HepG2 (cell line): ENCODE measurements around the gene EMC1.

Experiments used
- CEBPB ChIP-seq: IDR thresholded peaks from 2 replicates; pipeline ENCODE4 v1.6.1; 2011; ENCODE audit warnings: low read depth, low read length, improper control_type of control experiment, borderline replicate concordance
- CTCF ChIP-seq: sonication (generic); formaldehyde crosslinking; IDR thresholded peaks from 2 replicates; pipeline ENCODE4 v1.5.0; 2020; ENCODE audit warnings: mild to moderate bottlenecking, missing genetic modification reagents, moderate library complexity
- EZH2 ChIP-seq: conservative IDR thresholded peaks from 2 replicates; pipeline ENCODE4 v1.6.1; 2012; ENCODE audit warnings: mild to moderate bottlenecking, low read depth, low read length, moderate library complexity
- KDM1A ChIP-seq: IDR thresholded peaks from 2 replicates; pipeline ENCODE4 v1.6.1; 2016; ENCODE audit warnings: missing compliant biosample characterization
- MTF1 ChIP-seq: sonication (generic); formaldehyde crosslinking; IDR thresholded peaks from 2 replicates; pipeline ENCODE4 v1.5.0; 2020; ENCODE audit warnings: missing genetic modification reagents
- SKIL ChIP-seq: sonication (generic); formaldehyde crosslinking; IDR thresholded peaks from 2 replicates; pipeline ENCODE4 v1.8.0; 2022; ENCODE audit warnings: missing genetic modification reagents, mild to moderate bottlenecking, moderate library complexity, borderline replicate concordance
- TCF12 ChIP-seq, 2 experiments: fragments of 450-650 bp in 1 of 2; sonication (generic) in 1 of 2; formaldehyde crosslinking in 1 of 2; IDR thresholded peaks; 2 replicates each; pipeline versions ENCODE4 v1.6.1 to v1.8.0; 2017 to 2022; ENCODE audit warnings: antibody characterized with exemption in 1 of 2, mild to moderate bottlenecking in 1 of 2, missing genetic modification reagents in 1 of 2, moderate library complexity in 1 of 2

GRCh38 chr1:19283891-19284290 lies 32.6 kb upstream of the EMC1 start:
- TF ChIP-seq TCF12 (IDR thresholded peaks at IDR 0.05) (no peak), TCF12 (CRISPR knock-in tag; IDR thresholded peaks at IDR 0.05) (no peak), CEBPB (no peak), CTCF (CRISPR knock-in tag) (no peak), EZH2 (no peak), SKIL (CRISPR knock-in tag) (no peak), KDM1A (CRISPR knock-in tag) (no peak), MTF1 (CRISPR knock-in tag) (no peak)
